A549 treated with CpdA at 1 μM for 4 hours (cell line): ENCODE measurements around the gene SYNGAP1. TPM values are rescaled to one million over a fixed set of nuclear protein-coding genes. Genes with fewer than 3 reads are reported as not detected.

Experiments
- total RNA-seq: library from RNA; stranded (reverse); fragments of 200-300 nt; extraction: Qiagen RNA extraction; gene quantifications from 5 replicates; pipeline ENCODE4 v1.2.3, GENCODE V29; 2022; ENCODE audit warnings: low read depth

The SYNGAP1 gene
- total RNA-seq, result 3.9 to 6.9 TPM (median 4.9 TPM) in 5 replicates

DNA sequence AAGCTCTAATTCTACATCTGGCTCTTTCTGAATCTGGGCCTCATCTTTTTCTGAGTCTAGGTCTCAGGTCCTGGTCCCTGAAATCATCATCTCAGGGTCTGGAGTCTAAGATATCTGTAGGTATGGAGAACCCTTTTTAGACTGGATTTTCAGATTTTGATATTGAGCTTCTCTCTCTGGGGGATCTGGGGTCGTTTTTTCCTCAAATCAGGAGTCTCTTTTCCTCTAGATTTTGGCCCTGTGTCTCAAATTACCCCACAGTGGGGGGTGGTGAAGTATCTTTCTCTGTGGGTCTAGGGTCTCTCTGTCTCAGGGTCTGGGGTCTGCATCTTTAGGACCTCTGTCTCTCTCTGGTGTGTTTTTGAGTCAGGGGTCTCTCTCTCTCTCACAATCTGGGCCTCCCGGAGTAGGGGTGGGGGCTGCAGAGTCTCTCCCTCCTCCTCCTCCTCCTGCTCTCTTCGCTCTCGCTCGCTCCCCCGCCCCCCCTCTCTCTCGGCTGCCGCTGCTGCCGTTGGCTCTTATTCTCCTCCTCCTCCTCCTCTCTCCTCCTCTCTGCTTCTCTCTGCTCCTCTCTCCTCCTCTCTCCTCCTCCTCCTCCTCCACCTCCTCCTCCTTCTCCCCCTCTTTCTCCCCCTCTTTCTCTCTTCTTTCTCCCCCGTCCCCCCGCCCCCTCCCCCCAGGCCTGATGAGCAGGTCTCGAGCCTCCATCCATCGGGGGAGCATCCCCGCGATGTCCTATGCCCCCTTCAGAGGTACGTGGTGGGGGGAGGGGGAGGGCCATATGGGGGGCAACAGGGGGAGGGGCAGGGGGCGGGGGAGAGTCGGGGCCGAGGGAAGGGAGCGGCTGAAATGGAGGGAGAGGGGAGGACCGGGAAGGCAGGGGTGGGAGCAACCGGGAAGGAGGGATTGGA lies at the start of gene SYNGAP1:
TSS of gene SYNGAP1 (plus strand) at position 486 of the 911 bp plus-strand sequence. CDS start at position 686, 200 bp downstream.

DNA sequence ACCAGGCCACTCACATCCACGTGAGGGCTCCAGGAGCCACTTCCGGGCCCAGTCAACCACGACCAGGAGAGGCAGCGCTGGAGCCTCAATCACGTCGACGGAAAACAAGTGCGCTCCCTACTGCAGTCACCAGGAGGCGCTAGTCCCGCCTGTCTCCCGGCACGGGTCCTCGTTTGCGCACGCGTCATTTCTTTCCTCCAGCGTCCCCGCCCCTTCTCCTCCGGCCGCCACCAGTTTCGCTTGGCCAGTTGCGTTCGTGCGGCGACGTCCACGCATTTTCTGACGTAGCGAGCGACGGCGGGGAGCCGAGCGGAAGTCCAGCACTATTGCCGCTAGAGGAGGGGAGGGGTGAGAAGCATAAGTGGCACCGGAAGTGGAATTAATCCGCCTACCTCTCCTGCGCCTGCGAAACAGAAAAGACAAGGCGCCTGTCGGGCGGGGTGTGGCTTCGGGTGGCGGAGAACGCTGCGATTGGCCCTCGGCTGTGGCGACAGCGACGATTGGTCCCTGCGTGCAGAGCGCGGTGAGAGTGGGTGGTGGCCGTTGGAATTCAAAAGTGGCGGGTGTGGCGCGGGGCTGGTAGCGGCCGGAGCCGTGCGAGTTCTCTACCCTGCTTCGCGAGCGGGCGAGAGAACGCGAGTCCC lies 28.5 kb upstream of the SYNGAP1 start, which contains the start of gene KIFC1:
TSS of gene KIFC1 (plus strand) at position 546 of the 644 bp plus-strand sequence. CDS start 163 bp downstream, outside the sequence.

DNA sequence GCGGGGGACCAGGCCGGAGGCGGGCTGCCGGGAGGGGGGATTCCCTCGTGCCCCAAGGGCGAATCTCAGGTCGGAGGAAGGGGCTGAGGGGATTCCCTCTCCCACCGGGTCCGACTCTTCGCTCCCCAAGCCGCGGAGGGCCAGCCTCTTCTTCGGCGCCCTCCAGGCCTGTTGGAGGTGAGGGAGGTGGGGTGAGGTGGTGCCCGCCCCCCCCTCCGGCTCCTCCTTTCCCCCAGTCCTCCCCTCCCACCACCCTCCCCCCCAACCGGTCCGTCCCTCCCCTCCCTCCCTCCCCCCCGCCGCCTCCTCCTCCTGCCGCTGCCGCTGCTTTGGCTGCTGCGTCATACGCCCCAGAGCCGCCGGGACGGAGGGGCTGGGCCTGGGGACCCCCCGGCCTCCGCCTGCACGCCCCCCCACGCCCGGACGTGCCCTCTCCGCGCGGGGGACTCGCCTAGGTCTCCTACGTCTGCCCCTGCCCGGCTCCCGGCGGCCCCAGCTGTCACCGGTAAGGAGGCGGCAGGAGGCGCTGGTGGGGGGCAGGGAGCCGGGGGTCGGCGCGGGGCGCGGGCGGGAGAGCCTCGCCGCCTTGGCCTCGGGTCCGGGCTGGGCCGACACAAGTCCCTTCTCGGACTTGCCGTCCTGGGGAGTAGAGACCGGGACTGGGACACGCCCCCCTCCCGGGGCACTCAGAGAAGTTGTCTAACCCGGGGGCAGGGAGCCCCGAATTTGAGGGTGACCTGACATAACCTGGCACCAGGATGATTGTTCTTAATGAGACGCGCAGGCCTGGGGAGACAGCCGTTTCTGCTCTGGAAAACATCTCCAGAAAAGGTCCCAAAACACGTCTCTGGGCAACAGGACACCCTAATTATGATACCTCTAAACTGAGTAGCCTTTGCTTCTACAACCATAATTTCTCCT lies 8.9 kb upstream of the SYNGAP1 start, which contains the start of gene PHF1:
TSS of gene PHF1 (plus strand) at position 304 of the 921 bp plus-strand sequence. CDS start 1,250 bp downstream, outside the sequence.

DNA sequence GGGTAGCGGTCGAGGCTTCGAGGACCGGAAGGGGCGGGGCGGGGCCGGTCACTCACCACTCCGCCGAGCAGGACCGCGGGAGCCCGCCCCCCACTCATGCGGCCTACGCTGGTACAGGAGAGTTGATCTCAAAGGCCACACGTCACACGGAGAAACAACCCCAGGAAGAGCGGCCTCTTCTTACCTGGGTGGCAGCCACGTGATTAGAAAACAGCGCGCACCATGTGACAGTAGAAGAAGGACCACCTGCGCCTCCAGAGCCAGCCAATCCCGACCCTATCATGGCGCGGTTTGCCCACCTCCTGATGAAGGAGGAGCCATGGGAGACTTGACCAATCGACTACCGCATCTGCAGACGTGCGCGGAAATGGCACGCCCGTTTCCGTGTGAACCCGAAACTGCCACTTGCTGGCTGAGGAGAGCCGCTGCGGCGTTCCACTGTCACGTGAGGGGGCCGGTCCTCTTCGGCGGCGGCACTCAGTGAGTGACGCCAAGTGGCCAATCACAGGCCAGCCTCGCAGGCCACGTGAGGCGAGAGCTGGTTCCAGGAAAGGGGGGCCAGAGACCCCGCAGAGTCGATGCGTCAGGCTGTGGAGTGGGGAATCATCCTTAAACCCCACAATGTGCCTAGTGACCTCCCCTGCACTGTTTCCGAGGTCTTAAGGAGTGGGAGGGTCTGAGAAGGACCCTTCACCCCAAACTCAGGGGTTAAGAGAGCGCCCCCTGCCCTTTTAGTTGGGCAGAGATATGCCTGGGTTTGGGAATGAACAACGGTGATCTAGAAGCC lies 1.8 kb upstream of the SYNGAP1 start, which contains the start of gene CUTA:
TSS of gene CUTA (minus strand) at position 205 of the 787 bp plus-strand sequence. CDS start at position 98, 107 bp downstream.

DNA sequence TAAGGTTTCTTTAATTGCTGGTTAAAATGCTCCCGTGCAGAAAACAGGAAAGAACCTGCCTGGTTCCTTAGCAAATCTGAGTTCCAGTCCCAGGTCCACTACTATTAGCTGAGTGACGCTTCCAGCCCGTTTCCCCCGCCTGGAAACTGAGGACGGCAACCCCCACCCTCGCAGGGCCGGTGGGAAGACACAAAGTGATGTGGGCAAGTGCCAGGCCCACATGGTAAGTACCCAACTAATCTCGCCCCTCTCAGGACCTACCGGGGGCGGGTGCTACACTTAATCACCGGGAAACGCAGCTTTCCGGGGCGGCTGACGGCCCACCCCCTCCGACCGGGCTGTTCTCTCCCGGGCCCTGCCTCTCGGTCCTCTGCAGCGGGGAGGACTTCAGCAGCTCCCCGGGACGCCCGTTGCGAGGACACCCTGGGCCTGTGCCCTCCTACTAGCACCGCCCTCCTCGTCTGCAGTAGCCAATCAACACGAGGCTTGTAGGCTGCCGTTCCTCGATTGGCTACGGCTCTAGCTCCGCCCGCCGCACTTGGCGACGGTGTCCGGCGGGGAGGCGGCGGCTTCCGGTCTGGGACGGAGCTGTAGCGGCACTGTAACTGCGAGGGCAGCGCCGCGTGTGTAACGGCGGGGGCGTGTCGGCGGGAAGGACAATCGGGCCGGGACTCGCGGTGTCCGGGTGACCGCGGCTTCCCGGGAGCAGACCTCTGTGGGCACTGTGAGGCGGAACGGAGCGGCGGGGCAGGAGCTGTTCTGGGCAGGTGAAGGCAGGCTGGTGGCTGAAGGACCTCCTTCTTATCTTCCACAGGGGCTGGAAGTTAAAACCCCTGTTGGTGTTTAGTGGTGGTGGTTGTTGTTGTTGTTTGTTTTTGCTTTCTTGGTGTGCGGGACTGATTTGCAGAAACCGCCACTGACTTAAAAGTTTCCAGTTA lies 34.4 kb downstream of the SYNGAP1 start, which contains the start of gene ZBTB9:
TSS of gene ZBTB9 (plus strand) at position 568 of the 938 bp plus-strand sequence. CDS start 525 bp downstream, outside the sequence.

Other genes starting within 250 kb of the SYNGAP1 start
- 0.76 to 1.2 TPM (median 0.82 TPM) in 5 replicates for gene COL11A2, start 227.6 kb upstream of the SYNGAP1 start, total RNA-seq
- gene RXRB, start 219.4 kb upstream of the SYNGAP1 start, total RNA-seq, result 17.7 to 24.3 TPM (median 22.1 TPM) in 5 replicates
- 115 to 124 TPM (median 121 TPM) in 5 replicates for gene SLC39A7, start 219.2 kb upstream of the SYNGAP1 start, total RNA-seq
- gene HSD17B8, start 215.4 kb upstream of the SYNGAP1 start, total RNA-seq, result 13.2 to 15.8 TPM (median 14.3 TPM) in 5 replicates
- 18.0 to 27.4 TPM (median 24.9 TPM) in 5 replicates for gene RING1, start 211.6 kb upstream of the SYNGAP1 start, total RNA-seq
- 14.6 to 18.9 TPM (median 17.0 TPM) in 5 replicates for gene VPS52, start 148.2 kb upstream of the SYNGAP1 start, total RNA-seq
- gene RPS18, start 148.0 kb upstream of the SYNGAP1 start, total RNA-seq, result 2,487 to 2,796 TPM (median 2,684 TPM) in 5 replicates
- gene B3GALT4, start 142.9 kb upstream of the SYNGAP1 start, total RNA-seq, result 0.38 to 0.72 TPM (median 0.55 TPM) in 5 replicates
- 54.6 to 65.6 TPM (median 56.1 TPM) in 5 replicates for gene WDR46, start 130.8 kb upstream of the SYNGAP1 start, total RNA-seq
- 103 to 126 TPM (median 110 TPM) in 5 replicates for gene PFDN6, start 130.5 kb upstream of the SYNGAP1 start, total RNA-seq
- gene RGL2, start 121.1 kb upstream of the SYNGAP1 start, total RNA-seq, result 12.4 to 15.7 TPM (median 13.9 TPM) in 5 replicates
- gene TAPBP, start 106.0 kb upstream of the SYNGAP1 start, total RNA-seq, result 36.9 to 47.0 TPM (median 40.6 TPM) in 5 replicates
- 2.5 to 4.2 TPM (median 3.8 TPM) in 5 replicates for gene ZBTB22, start 102.3 kb upstream of the SYNGAP1 start, total RNA-seq
- gene DAXX, start 97.1 kb upstream of the SYNGAP1 start, total RNA-seq, result 36.0 to 45.0 TPM (median 38.2 TPM) in 5 replicates
- gene KIFC1, start 28.2 kb upstream of the SYNGAP1 start, total RNA-seq, result 40.9 to 46.6 TPM (median 43.1 TPM) in 5 replicates
- gene PHF1, start 9.1 kb upstream of the SYNGAP1 start, total RNA-seq, result 14.1 to 20.9 TPM (median 18.6 TPM) in 5 replicates
- 172 to 231 TPM (median 211 TPM) in 5 replicates for gene CUTA, start 2.0 kb upstream of the SYNGAP1 start, total RNA-seq
- 11.6 to 12.5 TPM (median 11.7 TPM) in 5 replicates for gene ZBTB9, start 34.5 kb downstream of the SYNGAP1 start, total RNA-seq
- gene BAK1, start 160.2 kb downstream of the SYNGAP1 start, total RNA-seq, result 32.0 to 39.3 TPM (median 38.0 TPM) in 5 replicates
- 32.8 to 46.5 TPM (median 37.0 TPM) in 5 replicates for gene ITPR3, start 201.3 kb downstream of the SYNGAP1 start, total RNA-seq